Progenitor cell of endocrine pancreas (in vitro differentiated cells): ENCODE results near the gene LTBP1. TPM values are rescaled to one million over a fixed set of nuclear protein-coding genes. Genes with fewer than 3 reads are reported as not detected.

Experiments
- DNase-seq: peaks from one replicate; pipeline ENCODE4 v3.0.0; 2021; ENCODE audit warnings: low spot score; ENCODE audit not compliant: unreplicated experiment
- H3K27ac Mint-ChIP-seq: 2 replicates; pipeline ENCODE4 v1.8.0; 2021; ENCODE audit warnings: mild to moderate bottlenecking, moderate library complexity, mixed read lengths
- H3K27me3 Mint-ChIP-seq: 2 replicates; pipeline ENCODE4 v1.8.0; 2021; ENCODE audit warnings: mixed read lengths
- H3K36me3 Mint-ChIP-seq: 2 replicates; pipeline ENCODE4 v1.8.0; 2022; ENCODE audit warnings: mixed read lengths; ENCODE audit not compliant: insufficient read depth
- H3K4me1 Mint-ChIP-seq: 2 replicates; pipeline ENCODE4 v1.8.0; 2021; ENCODE audit warnings: low read depth, mixed read lengths
- H3K4me3 Mint-ChIP-seq: 2 replicates; pipeline ENCODE4 v1.8.0; 2021; ENCODE audit warnings: low read depth, mild to moderate bottlenecking, moderate library complexity, mixed read lengths
- H3K9me3 Mint-ChIP-seq: 2 replicates; pipeline ENCODE4 v1.8.0; 2021; ENCODE audit warnings: low read depth, mixed read lengths
- total RNA-seq: library from RNA; stranded (reverse); gene quantifications from 2 replicates; pipeline ENCODE4 v1.2.1, GENCODE V29; 2021
- TF ChIP-seq, protein P1 (sequence below): fragments of 200-600 bp; sonication (generic); IDR thresholded peaks from one replicate; pipeline ENCODE4 v1.5.0; 2021; ENCODE audit warnings: antibody characterized with exemption, mild to moderate bottlenecking; ENCODE audit not compliant: unreplicated experiment

Gene LTBP1
- total RNA-seq, 1 donor from 2014 or later: 63.0 TPM

DNA sequence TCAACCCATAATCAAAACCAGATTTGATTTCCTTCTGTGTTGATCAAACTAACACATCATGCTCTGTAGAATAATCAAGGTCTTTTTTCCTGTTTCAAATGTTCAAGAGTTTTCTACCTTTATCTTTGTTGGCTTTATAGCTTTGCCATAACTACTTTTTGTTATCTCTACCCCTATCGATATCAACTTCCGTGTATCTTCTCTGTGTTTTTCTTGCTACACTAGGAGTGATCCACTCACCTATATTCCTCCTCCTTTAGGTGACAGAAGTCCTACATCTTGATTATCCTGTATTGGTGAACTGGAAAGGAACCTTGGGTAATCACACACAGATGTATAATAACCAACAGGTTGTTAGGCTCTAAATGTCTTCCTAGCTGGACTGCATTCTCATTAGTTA is 85.5 kb downstream of the LTBP1 start:
- Mint-ChIP-seq H3K9me3 (no peaks in the 10 kb centered on the region), H3K27me3 (no peaks in the 10 kb centered on the region), H3K4me3 (no peak overlapping the region), H3K4me1 (peaks cover 3% of the 10 kb centered on the region), H3K27ac (no peak overlapping the region), H3K36me3 (peaks cover 2% of the 10 kb centered on the region)
- TF ChIP-seq, protein P1, sequence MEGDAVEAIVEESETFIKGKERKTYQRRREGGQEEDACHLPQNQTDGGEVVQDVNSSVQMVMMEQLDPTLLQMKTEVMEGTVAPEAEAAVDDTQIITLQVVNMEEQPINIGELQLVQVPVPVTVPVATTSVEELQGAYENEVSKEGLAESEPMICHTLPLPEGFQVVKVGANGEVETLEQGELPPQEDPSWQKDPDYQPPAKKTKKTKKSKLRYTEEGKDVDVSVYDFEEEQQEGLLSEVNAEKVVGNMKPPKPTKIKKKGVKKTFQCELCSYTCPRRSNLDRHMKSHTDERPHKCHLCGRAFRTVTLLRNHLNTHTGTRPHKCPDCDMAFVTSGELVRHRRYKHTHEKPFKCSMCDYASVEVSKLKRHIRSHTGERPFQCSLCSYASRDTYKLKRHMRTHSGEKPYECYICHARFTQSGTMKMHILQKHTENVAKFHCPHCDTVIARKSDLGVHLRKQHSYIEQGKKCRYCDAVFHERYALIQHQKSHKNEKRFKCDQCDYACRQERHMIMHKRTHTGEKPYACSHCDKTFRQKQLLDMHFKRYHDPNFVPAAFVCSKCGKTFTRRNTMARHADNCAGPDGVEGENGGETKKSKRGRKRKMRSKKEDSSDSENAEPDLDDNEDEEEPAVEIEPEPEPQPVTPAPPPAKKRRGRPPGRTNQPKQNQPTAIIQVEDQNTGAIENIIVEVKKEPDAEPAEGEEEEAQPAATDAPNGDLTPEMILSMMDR: no peak
- DNase-seq: no peak

- Mint-ChIP-seq H3K4me3 (no peak overlapping the region), H3K27me3 (no peaks in the 10 kb centered on the region), H3K9me3 (no peaks in the 10 kb centered on the region), H3K4me1 (peaks cover 3% of the 10 kb centered on the region), H3K36me3 (no peaks in the 10 kb centered on the region), H3K27ac (no peak overlapping the region)
- TF ChIP-seq, protein P1: no peak
- no peak for DNase-seq
Observed at GRCh38 chr2:33033606-33034081, 86.9 kb downstream of the LTBP1 start.

- DNase-seq: no peak
- no peaks in the 10 kb centered on the region for H3K36me3 Mint-ChIP-seq
- no peak overlapping the region for H3K27ac Mint-ChIP-seq
- no peak overlapping the region for H3K4me3 Mint-ChIP-seq
- TF ChIP-seq, protein P1: no peak
- no peaks in the 10 kb centered on the region for H3K9me3 Mint-ChIP-seq
- no peaks in the 10 kb centered on the region for H3K27me3 Mint-ChIP-seq
- H3K4me1 Mint-ChIP-seq: peaks cover 3% of the 10 kb centered on the region
Observed at GRCh38 chr2:33034784-33035183, 88.0 kb downstream of the LTBP1 start.

- Mint-ChIP-seq H3K4me3 (no peak overlapping the region), H3K27ac (no peak overlapping the region), H3K9me3 (no peaks in the 10 kb centered on the region), H3K27me3 (no peaks in the 10 kb centered on the region), H3K36me3 (peaks cover 2% of the 10 kb centered on the region), H3K4me1 (peaks cover 5% of the 10 kb centered on the region)
- TF ChIP-seq, protein P1: no peak
- DNase-seq: no peak
Observed at GRCh38 chr2:33038230-33038629, 91.5 kb downstream of the LTBP1 start.

DNA sequence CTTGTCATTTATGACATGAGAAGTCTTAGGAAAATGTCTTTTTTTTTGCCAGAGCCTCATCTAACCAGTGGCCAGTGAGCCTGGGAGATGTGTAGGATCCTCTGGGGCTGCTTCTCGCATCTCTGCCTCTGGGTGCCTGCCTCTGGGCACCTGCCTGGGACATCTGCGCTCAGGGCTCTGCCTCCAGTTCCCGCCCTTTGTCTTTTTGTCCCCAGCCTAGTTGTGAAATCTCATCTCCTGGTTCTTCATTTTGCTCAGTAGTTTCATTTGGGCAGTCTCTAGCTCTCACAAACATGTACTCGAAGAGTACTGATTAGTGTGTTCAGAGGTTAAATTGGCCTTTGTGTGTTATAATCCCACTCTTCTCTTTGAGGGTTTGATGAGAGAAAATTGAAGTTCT is 92.0 kb downstream of the LTBP1 start:
- Mint-ChIP-seq H3K27ac (no peak overlapping the region), H3K36me3 (peaks cover 4% of the 10 kb centered on the region), H3K4me1 (peaks cover 5% of the 10 kb centered on the region), H3K4me3 (no peak overlapping the region), H3K27me3 (no peaks in the 10 kb centered on the region), H3K9me3 (no peaks in the 10 kb centered on the region)
- TF ChIP-seq, protein P1: no peak
- DNase-seq: no peak
